NCI-H460 (cell line): ENCODE measurements around the gene UBE2G2. TPM values are rescaled to one million over a fixed set of nuclear protein-coding genes. Genes with fewer than 3 reads are reported as not detected.

Experiments
- DNase-seq: peaks from one replicate; pipeline ENCODE4 v3.0.0-alpha.2; 2016; ENCODE audit warnings: low read depth; ENCODE audit errors: extremely low read depth
- total RNA-seq: library from RNA; depleted of rRNA; stranded (reverse); fragments of >200 nt; shearing (Covaris generic); gene quantifications from 2 replicates; pipeline ENCODE4 v1.2.3, GENCODE V29; 2014

Gene UBE2G2
- total RNA-seq, 1 experiment from 2014 or later, result 76.3 TPM

DNA sequence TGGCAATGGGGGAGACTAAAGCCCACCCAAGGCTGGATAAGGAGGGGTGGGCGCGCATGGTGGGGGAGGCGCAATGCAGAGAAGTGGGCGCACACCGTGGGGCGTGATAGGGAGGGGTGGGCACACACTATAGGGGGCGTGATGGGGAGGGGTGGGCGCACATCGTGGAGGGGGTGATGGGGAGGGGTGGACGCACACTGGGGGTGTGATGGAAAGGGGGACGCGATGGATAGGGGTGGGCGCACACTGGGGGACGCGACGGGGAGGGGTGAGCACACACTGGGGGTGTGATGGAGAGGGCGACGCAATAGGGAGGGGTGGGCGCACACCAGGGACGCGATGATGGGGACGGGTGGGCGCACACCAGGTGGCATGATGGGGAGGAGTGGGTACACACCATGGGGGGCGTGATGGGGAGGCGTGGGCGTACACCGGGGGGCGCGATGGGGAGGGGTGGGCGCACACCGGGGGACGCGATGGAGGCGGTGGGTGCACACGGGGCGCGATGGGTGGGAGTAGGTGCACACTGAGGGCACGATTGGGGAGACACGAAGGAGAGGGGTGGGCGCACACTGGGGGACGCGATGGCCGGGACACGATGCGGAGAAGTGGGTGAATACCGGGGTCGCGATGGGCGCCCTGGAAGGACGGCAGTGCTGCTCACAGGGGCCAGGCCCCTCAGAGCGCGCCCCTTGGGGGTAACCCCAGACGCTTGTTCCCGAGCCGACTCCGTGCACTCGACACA, 15.3 kb upstream of the UBE2G2 start:
- DNase-seq, result no peak

DNA sequence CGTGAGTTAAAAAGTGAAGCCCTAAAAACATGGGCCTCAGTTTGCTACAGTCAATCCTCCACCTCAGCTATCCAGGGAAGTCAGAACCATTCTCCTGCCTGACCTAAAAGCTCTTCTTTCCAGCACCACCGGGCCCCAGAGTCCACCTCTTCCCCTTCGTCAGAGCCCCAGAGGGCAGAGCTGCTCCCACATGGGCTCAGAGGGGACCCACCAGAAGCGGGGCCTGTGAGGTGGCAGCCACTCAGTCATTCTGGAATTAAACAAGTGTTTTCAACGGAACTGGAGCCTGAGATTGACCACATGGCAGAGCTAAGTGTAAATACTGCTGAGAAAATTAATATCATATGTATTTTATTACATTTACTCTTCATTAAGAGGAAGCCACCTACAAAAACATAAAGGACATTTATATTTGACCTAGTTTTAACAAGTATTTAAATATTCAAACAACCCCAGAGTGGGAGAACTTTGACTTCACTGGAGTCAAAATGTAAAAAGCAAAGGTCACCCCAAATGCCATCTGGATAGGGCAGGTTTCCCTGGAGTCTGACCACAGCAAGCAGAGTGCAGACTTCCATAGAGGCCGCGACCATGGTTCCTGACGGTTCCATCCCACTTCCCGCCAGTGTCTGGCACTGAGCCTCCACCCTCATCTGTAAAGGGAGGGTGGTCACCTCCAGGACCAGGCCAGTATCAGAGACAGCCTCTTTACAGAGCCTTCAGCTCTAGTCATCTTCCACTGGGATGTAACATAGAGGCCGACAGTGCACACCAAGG, 14.4 kb upstream of the UBE2G2 start:
- no peak for DNase-seq

DNA sequence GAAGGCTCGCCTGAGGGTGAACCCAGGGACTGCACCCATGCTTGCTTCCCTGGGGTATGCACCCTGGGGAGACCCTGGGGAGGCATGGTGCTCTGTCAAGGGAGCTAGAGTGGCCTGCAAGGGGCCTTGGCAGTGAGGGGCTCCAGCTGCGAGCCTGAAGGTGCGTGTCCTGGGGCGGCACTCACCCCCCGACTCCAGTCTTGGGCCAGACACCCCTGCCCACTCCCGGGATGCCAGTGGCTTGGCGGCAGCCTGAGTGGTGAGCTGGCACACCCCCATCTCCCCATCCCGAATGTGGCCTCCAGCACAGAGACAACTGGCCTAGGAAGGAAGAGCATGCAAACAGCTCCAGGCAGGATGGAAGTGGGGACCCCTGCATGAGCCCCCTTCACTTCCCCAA, 13.6 kb upstream of the UBE2G2 start:
- no peak for DNase-seq

DNA sequence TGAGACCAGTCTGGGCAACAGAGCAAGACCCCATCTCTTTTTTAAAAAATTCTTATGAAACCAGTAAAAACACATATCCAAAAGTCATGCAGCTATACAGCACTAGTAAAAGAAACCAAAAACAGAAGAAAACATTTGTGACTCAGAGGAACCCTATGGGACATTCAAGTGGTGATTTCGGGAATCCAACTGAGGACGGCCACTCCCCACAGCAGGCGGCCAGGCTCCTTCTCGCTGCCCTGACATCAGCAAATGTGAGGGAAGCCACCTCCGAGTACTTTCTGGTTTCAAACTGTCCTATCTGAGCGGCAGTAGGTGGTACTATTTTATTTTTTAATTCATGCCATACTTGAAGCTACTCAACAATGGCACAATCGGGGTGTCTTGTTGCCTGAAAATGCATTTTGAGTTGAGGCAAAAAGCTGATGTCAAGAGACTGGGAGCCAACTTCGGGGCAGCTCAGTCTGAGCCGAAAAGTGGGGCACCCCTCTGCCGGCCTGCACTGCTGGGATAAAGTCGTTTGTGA, 12.9 kb upstream of the UBE2G2 start:
- DNase-seq, result no peak

DNA sequence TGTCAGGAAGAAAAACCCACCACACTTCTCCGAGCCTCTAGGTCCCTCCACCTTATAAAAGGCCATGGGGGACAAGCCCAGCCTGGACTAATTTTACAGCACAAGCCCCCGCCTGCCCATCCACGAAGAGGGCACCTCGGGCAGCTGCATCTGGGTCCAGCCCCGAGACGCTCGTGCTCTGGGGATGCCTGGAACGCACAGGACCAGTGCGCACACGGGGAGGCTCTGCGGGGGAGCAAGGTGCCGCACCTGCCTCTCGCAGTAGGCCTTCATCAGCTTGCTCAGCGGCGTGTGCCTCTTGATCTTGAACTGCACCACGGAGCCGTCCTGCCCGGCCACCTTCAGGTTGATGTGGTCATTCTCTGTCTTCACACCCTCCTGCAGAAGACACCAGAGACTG, 12.1 kb upstream of the UBE2G2 start:
- no peak for DNase-seq

DNA sequence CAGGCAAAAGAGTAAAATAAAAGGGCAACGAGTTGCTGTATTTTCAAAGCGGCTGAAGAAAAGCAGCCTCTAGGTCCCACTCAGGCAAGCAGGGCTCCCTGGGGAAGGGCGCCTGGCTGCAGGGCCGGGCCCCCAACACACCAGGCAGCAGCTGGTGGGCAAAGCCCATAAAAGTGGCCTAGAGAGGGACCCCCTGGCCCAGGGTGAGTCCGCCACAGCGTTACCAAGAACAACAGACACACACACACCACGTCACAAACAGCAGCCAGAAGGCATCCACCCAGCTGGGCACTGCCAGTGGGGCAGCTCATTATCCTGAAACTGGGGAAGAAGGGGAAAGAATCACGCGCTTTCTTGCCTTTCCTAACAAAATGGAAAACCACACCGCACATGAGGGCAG, 11.5 kb upstream of the UBE2G2 start:
- no peak for DNase-seq

DNA sequence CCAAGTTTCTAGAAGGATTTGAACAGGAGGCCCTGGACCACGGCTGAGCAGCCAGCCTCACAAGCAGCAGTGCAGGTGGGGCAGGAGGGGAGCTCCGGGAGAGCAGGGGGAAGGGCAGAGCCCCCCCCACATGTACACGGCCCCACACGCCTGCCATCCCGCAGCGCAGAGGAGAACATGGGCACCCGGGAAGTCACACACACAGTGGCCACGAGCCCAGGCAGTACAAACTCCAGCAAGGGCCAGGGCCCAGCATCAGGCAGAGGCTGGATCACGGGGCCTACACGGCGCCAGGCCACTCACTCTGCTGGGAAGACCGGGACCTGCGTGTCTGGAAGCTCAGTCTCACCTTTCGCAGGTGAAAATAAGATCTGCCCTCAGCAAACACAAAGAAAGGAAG, 11.0 kb upstream of the UBE2G2 start:
- DNase-seq, result no peak

DNA sequence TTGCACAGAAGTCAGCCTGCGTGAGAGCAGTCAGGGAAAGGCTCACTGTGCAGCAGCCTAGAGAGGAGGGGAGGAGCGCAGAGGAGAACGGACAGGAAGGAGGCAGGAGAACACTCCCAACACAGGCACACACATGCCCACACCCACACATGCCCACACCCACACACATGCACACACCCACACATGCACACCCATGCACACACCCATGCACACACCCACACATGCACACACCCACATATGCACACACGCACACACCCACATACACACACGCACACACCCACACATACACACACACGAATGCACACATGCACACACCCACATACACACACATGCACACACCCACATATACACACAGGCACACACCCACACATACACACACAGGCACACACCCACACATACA, 9.2 kb upstream of the UBE2G2 start:
- DNase-seq, result no peak

DNA sequence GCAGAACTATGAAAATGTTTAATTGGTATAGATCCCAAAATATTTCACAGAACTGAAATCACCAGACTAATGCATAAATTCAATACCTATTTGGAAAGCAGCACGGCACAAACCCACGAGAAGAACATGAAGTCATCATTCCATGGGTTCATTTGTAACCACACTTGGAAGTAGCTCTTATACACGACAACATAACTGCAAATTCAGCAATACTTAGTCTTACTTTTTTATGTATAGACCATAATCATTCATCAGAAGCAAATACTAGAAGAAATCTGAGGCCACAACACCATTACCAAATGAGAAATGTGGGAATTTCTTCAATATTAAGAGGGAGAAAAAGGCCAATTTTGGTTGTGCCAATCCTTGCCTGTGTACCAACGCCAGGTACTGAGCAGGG, 4.2 kb upstream of the UBE2G2 start:
- no peak for DNase-seq

DNA sequence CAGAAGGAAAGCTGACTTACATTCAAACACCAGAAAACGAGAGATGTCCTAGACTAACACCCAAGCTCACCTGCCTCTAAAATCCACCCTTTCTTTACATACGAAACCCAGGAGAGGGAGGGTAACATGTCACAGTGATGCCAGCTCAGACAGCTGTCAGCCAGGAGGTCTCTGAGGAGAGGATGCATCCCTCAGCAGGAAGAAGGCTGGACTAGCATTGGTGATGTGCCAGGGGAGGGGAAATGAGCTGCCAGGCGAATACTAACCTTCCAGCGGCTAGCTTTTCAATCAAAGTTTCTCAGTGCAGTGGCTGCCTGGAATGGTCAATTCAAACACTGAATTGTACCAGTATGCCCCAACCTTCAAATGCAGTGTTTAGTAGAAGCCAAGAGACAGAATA, 3.6 kb upstream of the UBE2G2 start:
- no peak for DNase-seq

DNA sequence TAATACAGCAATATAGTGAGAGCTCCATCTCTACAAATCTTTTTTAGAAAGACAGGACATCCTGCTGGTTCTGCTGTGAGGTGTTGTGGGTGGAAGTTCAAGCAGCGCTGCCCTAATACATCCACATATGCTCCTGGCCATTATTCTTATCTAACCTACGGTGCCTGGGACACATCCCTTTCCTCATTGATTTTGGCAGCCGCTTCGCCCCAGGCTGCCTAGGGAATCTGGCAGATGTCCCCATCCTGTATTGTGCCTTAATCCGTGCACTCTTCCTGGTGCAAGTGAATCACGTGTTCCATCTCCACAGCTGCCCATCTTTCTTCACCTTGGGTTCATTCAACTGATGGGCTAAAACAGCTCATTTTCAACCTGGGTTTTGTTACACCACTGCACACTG, 3.1 kb upstream of the UBE2G2 start:
- no peak for DNase-seq

DNA sequence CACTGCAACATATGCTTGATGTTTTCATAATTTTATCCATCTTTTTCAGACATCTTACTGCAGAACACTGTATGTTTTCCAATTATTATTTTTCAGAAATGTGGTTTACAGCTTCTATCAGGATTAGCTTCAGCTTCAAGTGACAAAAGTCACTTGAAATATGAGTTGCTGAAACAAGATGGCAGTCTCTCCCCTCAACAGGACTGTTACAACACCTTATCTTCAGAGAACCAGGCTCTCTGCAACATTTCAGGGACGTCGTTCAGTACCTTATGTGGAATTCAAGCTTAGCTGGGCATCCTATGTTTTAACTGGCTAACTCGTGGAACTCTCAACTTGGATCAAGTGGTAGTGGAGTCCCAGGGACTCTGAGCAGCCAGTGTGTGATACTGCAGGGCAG, 2.0 kb upstream of the UBE2G2 start:
- no peak for DNase-seq

DNA sequence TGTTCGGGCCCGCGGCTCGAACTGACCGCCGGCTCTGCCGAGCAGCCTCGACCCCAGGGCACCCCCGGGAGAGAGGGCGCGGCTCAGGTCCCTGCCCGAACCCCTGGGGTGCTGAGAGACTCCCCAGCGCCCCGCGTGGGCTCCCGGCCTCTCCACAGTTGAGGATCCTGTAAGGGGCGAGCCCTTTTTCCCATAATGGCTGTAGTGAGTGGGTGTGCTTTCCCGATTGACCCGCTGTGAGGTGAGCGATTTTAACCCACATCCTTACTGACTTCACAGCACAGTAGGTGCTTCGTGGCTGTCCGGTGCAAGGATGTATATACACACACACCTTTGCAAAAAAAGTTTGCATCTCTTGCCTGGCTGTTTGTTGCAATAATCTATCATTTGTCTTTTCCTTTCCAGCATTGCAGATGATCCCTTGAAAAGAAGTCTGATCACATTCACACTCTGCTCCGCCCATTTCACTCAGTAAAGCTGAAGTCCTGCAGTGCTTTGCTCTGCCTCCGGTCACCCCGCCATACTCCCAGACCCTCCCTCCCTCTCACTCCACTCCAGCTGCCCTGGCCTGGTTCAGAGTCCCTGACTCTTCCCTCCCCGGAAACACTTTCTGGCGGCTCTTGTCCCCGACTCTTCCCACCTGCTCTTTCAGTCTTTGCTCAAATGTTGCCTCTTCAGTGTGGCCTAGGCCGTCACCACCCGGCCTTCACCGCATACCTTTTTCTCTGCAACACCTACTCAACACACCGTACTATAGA, 955 bp upstream of the UBE2G2 start:
- no peak for DNase-seq

DNA sequence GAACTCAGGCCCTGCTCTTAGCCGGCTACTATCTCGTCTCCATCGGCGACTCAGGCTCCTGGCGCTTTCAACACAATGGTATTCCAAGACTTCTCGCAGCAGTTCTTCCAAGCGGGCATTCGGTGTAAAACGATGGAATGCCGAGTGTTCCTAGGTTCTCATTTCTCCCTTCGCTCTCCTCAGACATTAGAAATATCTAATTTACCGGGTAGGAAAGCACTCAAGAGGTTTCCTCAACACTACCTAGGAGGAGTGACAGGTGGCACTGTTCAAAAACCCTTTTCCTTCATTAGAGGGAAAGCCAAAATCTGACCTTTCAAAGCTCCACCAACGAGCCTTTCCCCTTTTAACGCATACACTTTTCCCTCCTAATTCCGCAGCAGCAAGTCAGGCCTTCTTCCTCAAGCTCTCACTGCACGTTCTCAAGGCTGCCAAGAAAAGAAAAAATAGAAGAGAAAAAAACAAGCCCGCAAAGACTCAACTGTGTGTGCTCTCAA, 601 bp downstream of the UBE2G2 start:
- DNase-seq, result no peak

DNA sequence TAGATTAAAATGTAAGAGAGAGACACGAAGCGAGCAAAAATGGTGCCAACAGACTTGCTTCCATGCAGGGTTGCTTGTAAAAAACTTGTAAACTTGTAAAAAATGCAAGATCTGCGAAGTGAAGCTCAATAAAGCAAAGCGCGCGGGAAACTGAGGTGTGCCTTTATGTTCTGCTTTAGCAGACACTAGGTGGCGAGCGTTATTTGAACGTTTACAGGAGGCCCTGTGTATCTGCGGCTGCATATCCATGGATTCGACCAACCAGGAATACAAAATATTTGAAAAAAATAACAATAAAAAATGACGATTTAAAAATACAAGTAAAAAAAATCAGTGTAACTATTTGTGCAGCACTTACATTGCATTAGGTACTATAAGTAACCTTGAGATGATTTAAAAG, 1.5 kb downstream of the UBE2G2 start:
- peak; percentile 31 for DNase-seq

DNA sequence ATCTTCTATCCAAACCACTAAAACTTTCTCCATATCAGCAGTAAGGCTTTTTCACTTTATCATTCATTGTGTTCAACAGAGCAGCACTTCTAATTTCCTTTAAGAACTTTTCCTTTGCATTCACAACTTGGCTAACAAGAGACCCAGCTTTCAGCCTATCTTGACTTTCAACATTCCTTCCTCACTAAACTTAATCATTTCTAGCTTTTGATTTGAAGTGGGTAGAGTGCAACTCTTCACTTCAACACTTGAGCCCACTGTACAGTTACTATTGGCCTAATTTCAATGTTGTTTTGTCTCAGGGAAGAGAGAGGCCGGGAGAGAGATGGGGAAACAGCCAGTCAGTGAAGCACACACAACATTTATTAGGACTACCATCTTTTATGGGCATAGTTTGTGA, 2.0 kb downstream of the UBE2G2 start:
- DNase-seq, result no peak

DNA sequence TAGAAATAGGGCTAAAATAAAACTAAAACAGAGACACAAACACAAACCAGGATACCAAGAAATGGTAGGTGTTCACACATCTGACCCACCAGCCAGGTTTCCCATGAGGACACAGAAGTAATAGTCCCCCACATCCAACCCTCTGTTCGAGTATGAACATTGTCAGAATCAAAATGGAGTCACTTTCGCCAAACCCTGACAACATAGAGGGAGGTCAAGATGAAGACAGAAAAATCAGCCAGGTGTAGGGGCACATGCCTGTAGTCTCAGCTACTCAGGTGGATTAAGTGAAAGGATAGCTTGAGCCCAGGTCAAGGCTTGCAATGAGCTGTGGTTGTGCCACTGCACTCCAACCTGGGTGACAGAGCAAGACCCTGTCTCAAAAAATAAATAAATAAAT, 3.8 kb downstream of the UBE2G2 start:
- DNase-seq, result no peak

DNA sequence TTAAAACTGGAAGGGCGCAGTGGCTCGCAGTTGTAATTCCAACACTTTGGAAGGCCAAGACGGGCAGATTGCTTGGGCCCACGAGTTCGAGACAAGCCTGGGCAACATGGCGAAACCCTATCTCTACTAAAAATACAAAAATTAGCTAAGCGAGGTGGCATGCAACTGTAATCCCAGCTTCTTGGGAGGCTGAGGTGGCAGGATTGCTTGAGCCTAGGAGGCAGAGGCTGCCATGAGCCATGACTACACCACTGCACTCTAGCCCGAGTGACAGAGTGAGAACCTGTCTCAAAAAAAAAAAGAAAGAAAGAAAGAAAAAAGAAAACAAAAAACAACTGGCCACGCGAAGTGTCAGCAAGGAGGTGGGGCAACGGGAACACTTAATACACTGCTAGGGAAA, 6.3 kb downstream of the UBE2G2 start:
- DNase-seq, result no peak

DNA sequence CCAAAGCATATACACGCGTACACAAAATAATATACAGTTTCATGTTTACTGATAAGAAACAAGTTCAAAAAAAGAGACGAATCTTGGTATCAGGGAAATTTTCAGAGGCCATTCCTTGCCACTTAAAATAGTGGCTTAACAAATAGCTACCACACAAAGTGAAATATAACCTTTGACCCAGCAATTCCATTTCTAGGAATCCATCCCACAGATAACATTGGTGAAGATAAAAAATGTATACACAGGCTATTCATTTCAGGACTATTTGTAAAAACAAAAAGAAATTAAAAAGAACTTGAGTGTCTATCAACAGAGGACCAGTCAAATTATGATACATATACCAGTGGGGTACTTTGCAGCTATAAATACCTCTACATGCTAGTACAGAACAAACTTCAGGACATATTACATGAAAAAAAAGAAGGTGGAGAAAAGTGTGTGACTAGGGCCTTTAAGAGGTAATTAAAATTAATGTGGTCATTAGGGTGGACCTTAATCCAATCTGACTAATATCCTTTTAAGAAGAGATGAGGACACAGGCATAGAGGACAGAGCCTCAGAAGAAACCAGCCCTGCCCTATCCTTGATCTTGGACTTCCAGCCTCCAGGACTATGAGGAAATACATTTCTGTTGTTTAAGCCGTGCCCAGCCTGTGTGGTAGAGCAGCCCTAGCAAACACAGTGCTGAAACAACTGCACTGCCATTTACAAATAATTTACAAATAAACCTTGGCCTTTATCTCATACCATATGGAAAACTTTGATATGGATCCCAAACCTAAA, 7.8 kb downstream of the UBE2G2 start:
- DNase-seq, result no peak
